ENCODE results near the gene OLFM4.

OLFM4 gene

DNA sequence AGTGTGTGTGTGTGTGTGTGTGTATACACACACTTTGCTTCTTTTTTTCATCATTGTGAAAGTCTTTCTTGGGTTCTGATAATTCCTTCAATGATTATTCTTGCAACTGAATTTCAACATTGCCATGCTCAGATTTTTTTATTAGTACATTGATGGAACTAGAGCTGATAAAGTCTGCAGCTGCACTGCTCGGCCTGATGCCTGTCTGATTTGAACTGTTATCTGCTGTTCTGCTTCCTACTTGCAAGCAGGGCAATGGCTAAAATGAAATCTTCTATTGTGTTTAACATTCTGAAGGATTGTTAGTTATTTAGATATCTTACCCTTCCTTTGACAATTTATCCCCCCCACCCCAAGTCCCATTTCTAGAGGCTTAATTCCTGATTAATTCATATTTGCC lies 61.3 kb downstream of the OLFM4 start:
- Histone ChIP-seq H3K4me1 (ENCODE audit: control insufficient read depth, insufficient read depth, low read length) (no peaks in the 10 kb centered on the region), H3K9me3 (ENCODE audit: control insufficient read depth, low read length) (no peaks in the 10 kb centered on the region), H3K27me3 (ENCODE audit: control insufficient read depth, insufficient read depth, low read length, poor library complexity, severe bottlenecking) (no peaks in the 10 kb centered on the region), H3K4me3 (ENCODE audit: insufficient read depth, low read depth, low read length) (no peak overlapping the region), H3K27ac (ENCODE audit: insufficient read depth, low read depth, low read length, poor library complexity, severe bottlenecking) (no peak overlapping the region), H3K36me3 (ENCODE audit: control insufficient read depth, insufficient read depth, low read length) (no peaks in the 10 kb centered on the region)
- WGBS, 2 experiments, result 94 to 100% methylated on average over 1 of the region's 1 CpG

DNA sequence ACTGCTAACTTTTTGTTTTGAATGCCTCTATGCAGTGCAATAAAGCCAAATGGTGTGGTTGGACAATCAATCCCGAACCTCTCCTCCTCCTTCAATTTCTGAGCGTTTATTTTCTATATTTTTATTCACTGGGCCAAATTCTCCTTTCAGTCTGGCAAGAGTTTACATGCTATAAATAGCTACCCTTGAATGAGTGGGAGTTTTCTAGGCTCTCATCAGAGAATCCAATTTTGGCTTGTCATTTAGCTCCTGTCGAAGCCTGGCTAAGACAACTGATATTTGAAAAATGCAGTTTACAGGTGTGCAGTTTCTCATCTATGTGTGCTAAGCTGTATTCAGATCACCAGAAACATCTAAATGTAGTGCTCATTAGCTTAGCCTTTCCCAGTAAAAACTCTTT lies 61.8 kb downstream of the OLFM4 start:
- H3K27me3 ChIP-seq (ENCODE audit: control insufficient read depth, insufficient read depth, low read length, poor library complexity, severe bottlenecking), result no peaks in the 10 kb centered on the region
- no peaks in the 10 kb centered on the region for H3K4me1 ChIP-seq (ENCODE audit: control insufficient read depth, insufficient read depth, low read length)
- no peaks in the 10 kb centered on the region for H3K36me3 ChIP-seq (ENCODE audit: control insufficient read depth, insufficient read depth, low read length)
- H3K9me3 ChIP-seq (ENCODE audit: control insufficient read depth, low read length), result no peaks in the 10 kb centered on the region
- WGBS, 2 experiments, result 94 to 95% methylated on average over 3 of the region's 3 CpGs
- no peak overlapping the region for H3K4me3 ChIP-seq (ENCODE audit: insufficient read depth, low read depth, low read length)
- H3K27ac ChIP-seq (ENCODE audit: insufficient read depth, low read depth, low read length, poor library complexity, severe bottlenecking), result no peak overlapping the region

DNA sequence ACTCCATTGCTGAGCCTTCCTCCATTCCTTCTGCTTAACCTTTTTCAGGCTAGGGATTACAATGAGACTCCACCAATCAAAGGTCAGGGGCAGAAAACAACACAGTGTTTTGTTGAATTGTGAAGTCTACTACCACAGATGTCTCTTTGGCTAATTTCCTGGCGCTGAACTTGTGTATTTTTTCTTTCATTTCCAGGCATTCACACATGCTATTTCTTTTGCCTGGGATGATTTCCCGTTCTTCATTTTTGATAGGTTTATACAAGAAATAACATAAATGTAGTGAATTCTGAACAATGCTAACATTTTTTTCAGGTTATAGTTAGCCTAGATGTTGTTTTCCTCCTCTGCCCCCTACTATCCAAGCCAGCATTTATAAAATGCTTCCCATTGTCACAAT lies 64.3 kb downstream of the OLFM4 start:
- 93 to 100% methylated on average over 2 of the region's 2 CpGs for WGBS, 2 experiments
- Histone ChIP-seq H3K36me3 (ENCODE audit: control insufficient read depth, insufficient read depth, low read length) (no peaks in the 10 kb centered on the region), H3K9me3 (ENCODE audit: control insufficient read depth, low read length) (no peaks in the 10 kb centered on the region), H3K4me1 (ENCODE audit: control insufficient read depth, insufficient read depth, low read length) (no peaks in the 10 kb centered on the region), H3K27ac (ENCODE audit: insufficient read depth, low read depth, low read length, poor library complexity, severe bottlenecking) (peak overlapping the region; percentile 6), H3K27me3 (ENCODE audit: control insufficient read depth, insufficient read depth, low read length, poor library complexity, severe bottlenecking) (no peaks in the 10 kb centered on the region), H3K4me3 (ENCODE audit: insufficient read depth, low read depth, low read length) (no peak overlapping the region)

DNA sequence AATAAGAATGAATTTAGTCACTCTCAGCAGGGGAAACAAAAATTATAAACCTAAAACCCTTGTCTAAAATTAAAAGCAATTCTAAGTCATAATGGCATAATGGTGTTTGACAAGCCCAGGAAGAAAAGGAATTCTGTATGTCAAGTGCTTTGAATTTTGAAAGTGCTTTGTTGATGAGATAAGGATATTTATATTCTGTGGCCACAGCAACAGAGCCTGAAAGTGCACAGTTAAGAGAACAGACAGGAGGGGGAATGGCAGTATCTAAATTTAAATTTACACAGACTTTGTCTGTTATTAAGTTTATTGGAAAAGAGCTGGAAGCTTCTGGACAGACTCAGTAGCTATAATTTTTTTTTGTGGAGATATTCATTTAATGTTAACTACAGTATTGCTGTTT lies 69.8 kb downstream of the OLFM4 start:
- no peaks in the 10 kb centered on the region for H3K9me3 ChIP-seq (ENCODE audit: control insufficient read depth, low read length)
- no peaks in the 10 kb centered on the region for H3K27me3 ChIP-seq (ENCODE audit: control insufficient read depth, insufficient read depth, low read length, poor library complexity, severe bottlenecking)
- H3K36me3 ChIP-seq (ENCODE audit: control insufficient read depth, insufficient read depth, low read length), result no peaks in the 10 kb centered on the region
- H3K27ac ChIP-seq (ENCODE audit: insufficient read depth, low read depth, low read length, poor library complexity, severe bottlenecking), result no peak overlapping the region
- H3K4me3 ChIP-seq (ENCODE audit: insufficient read depth, low read depth, low read length), result no peak overlapping the region
- no peaks in the 10 kb centered on the region for H3K4me1 ChIP-seq (ENCODE audit: control insufficient read depth, insufficient read depth, low read length)

DNA sequence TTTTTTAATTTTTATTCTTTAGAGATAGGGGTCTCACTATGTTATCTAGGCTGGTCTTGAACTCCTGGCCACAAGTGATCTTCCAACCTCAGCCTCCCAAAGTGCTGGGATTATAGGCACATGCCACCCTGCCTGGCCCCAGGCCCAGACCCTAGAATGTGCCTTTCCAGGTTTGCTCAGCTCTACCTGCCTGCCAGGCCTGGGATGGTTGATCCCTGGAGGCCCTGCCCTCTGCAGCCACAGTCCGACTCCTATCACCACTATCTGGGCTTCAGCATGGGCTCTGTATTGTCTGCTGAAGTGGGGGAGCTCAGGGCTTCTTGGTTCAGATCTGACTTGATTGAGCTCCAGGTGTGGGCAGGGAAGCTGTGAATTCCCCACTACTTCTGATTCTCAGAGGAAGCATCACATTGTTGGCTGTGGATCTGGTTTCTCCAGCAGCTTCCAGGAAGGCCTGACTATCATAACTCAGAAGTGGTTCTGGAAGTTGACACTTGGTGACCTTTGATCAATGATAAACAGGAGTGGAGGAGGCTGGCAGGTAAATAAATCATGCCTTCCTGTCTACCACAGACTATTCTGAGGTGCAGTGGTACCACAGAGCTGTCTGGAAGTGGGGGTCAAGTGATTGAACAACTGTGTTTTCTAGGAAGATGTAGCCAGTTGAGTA lies 71.9 kb downstream of the OLFM4 start:
- H3K36me3 ChIP-seq (ENCODE audit: control insufficient read depth, insufficient read depth, low read length), result no peaks in the 10 kb centered on the region
- no peaks in the 10 kb centered on the region for H3K4me1 ChIP-seq (ENCODE audit: control insufficient read depth, insufficient read depth, low read length)
- no peak overlapping the region for H3K4me3 ChIP-seq (ENCODE audit: insufficient read depth, low read depth, low read length)
- WGBS, 2 experiments, result 89 to 92% methylated on average over 1 of the region's 1 CpG
- no peak overlapping the region for H3K27ac ChIP-seq (ENCODE audit: insufficient read depth, low read depth, low read length, poor library complexity, severe bottlenecking)
- H3K27me3 ChIP-seq (ENCODE audit: control insufficient read depth, insufficient read depth, low read length, poor library complexity, severe bottlenecking), result no peaks in the 10 kb centered on the region
- H3K9me3 ChIP-seq (ENCODE audit: control insufficient read depth, low read length), result no peaks in the 10 kb centered on the region

All from ectodermal cell (in vitro differentiated cells).